H9 (cell line): Measurements from ENCODE around the gene DUT. TPM values are rescaled to one million over a fixed set of nuclear protein-coding genes. Genes with fewer than 3 reads are reported as not detected.

Experiments used
- DNase-seq: peaks from one replicate; pipeline ENCODE4 v3.0.0-alpha.2; 2017
- H2AFZ ChIP-seq: one replicate; pipeline ENCODE4 v1.6.1; 2013; ENCODE audit warnings: mild to moderate bottlenecking, low read length, control low read depth, moderate library complexity
- H2AK5ac ChIP-seq: 2 replicates; pipeline ENCODE4 v1.6.1; 2013; ENCODE audit warnings: low read length, control low read depth, mixed read lengths; ENCODE audit not compliant: insufficient read length
- H2BK120ac ChIP-seq: one replicate; pipeline ENCODE4 v1.6.1; 2013; ENCODE audit warnings: low read depth, mild to moderate bottlenecking, low read length, control low read depth, inconsistent platforms; ENCODE audit not compliant: poor library complexity, severe bottlenecking
- H2BK12ac ChIP-seq: 2 replicates; pipeline ENCODE4 v1.6.1; 2013; ENCODE audit warnings: low read length, control low read depth, mixed read lengths, low read depth; ENCODE audit not compliant: insufficient read length
- H2BK15ac ChIP-seq: 2 replicates; pipeline ENCODE4 v1.6.1; 2013; ENCODE audit warnings: low read depth, low read length, control low read depth
- H2BK20ac ChIP-seq: one replicate; pipeline ENCODE4 v1.6.1; 2013; ENCODE audit warnings: low read depth, mild to moderate bottlenecking, low read length, control low read depth, inconsistent platforms; ENCODE audit not compliant: poor library complexity, severe bottlenecking
- H2BK5ac ChIP-seq: 2 replicates; pipeline ENCODE4 v1.6.1; 2013; ENCODE audit warnings: low read length, control low read depth, mixed read lengths; ENCODE audit not compliant: insufficient read length
- H3K14ac ChIP-seq: 2 replicates; pipeline ENCODE4 v1.6.1; 2013; ENCODE audit warnings: low read length, control low read depth; ENCODE audit not compliant: insufficient read depth
- H3K18ac ChIP-seq: 2 replicates; pipeline ENCODE4 v1.6.1; 2013; ENCODE audit warnings: low read depth, mild to moderate bottlenecking, mixed read lengths, low read length, control low read depth; ENCODE audit not compliant: insufficient read length
- H3K23ac ChIP-seq: 2 replicates; pipeline ENCODE4 v1.6.1; 2013; ENCODE audit warnings: low read length, control low read depth, mixed read lengths, low read depth; ENCODE audit not compliant: insufficient read length
- H3K23me2 ChIP-seq: 2 replicates; pipeline ENCODE4 v1.6.1; 2013; ENCODE audit warnings: low read depth, mild to moderate bottlenecking, mixed read lengths, low read length, control low read depth; ENCODE audit not compliant: insufficient read length, poor library complexity, severe bottlenecking
- H3K27ac ChIP-seq: 2 replicates; pipeline ENCODE4 v1.5.1; 2013; ENCODE audit warnings: low read length, control low read depth, mixed read lengths, low read depth; ENCODE audit not compliant: insufficient read length
- H3K27me3 ChIP-seq: 2 replicates; pipeline ENCODE4 v1.6.1; 2013; ENCODE audit warnings: low read length, control low read depth, inconsistent platforms; ENCODE audit not compliant: insufficient read depth
- H3K4ac ChIP-seq: 2 replicates; pipeline ENCODE4 v1.6.1; 2013; ENCODE audit warnings: low read depth, mild to moderate bottlenecking, control low read depth, inconsistent platforms, low read length, moderate library complexity
- H3K4me1 ChIP-seq: 2 replicates; pipeline ENCODE4 v1.6.1; 2013; ENCODE audit warnings: low read length, control low read depth, inconsistent platforms; ENCODE audit not compliant: insufficient read depth
- H3K4me2 ChIP-seq: 2 replicates; pipeline ENCODE4 v1.6.1; 2013; ENCODE audit warnings: low read length, control low read depth, mixed read lengths; ENCODE audit not compliant: insufficient read length, insufficient read depth
- H3K56ac ChIP-seq: 2 replicates; pipeline ENCODE4 v1.6.1; 2013; ENCODE audit warnings: low read depth, mild to moderate bottlenecking, mixed read lengths, low read length, control low read depth; ENCODE audit not compliant: insufficient read length
- H3K79me1 ChIP-seq: 2 replicates; pipeline ENCODE4 v1.6.1; 2013; ENCODE audit warnings: low read depth, mild to moderate bottlenecking, moderate library complexity, low read length, control low read depth, inconsistent platforms; ENCODE audit not compliant: insufficient read depth, poor library complexity, severe bottlenecking
- H3K79me2 ChIP-seq: 2 replicates; pipeline ENCODE4 v1.6.1; 2013; ENCODE audit warnings: low read length, control low read depth, inconsistent platforms; ENCODE audit not compliant: insufficient read depth
- H3K9ac ChIP-seq: 2 replicates; pipeline ENCODE4 v1.6.1; 2013; ENCODE audit warnings: low read length, control low read depth, mixed read lengths; ENCODE audit not compliant: insufficient read length; ENCODE audit errors: extremely low read depth
- H3K9me3 ChIP-seq: one replicate; pipeline ENCODE4 v1.6.1; 2013; ENCODE audit warnings: low read depth, low read length, inconsistent platforms; ENCODE audit not compliant: control insufficient read depth
- H3T11ph ChIP-seq: one replicate; pipeline ENCODE4 v1.6.1; 2013; ENCODE audit warnings: mild to moderate bottlenecking, low read length, control low read depth, inconsistent platforms
- H4K20me1 ChIP-seq: one replicate; pipeline ENCODE4 v1.6.1; 2013; ENCODE audit not compliant: control insufficient read depth, insufficient read length, insufficient read depth
- H4K5ac ChIP-seq: 2 replicates; pipeline ENCODE4 v1.6.1; 2013; ENCODE audit warnings: low read depth, mild to moderate bottlenecking, mixed read lengths, low read length, control low read depth; ENCODE audit not compliant: insufficient read length
- H4K8ac ChIP-seq: replicated peaks from 2 replicates; pipeline ENCODE4 v1.6.1; 2013; ENCODE audit warnings: low read length, control low read depth, mixed read lengths, low read depth; ENCODE audit not compliant: insufficient read length
- H4K91ac ChIP-seq: 2 replicates; pipeline ENCODE4 v1.6.1; 2013; ENCODE audit warnings: low read depth, mild to moderate bottlenecking, moderate library complexity, mixed read lengths, low read length, control low read depth; ENCODE audit not compliant: insufficient read length
- H3K27ac Mint-ChIP-seq, 3 experiments: 2 replicates in 2 of 3; 3 replicates in 1 of 3; pipeline ENCODE4 v1.8.0; 2020 to 2021; ENCODE audit warnings: mixed read lengths in 3 of 3, mild to moderate bottlenecking in 1 of 3, moderate library complexity in 1 of 3
- H3K27me3 Mint-ChIP-seq: 2 replicates; pipeline ENCODE4 v1.8.0; 2021; ENCODE audit warnings: low read depth, mild to moderate bottlenecking, moderate library complexity, mixed read lengths
- H3K36me3 Mint-ChIP-seq, 3 experiments: 2 replicates in 2 of 3; 3 replicates in 1 of 3; pipeline ENCODE4 v1.8.0; 2020 to 2021; ENCODE audit warnings: low read depth in 3 of 3, mixed read lengths in 3 of 3; ENCODE audit not compliant: insufficient read depth in 1 of 3
- H3K4me1 Mint-ChIP-seq, 2 experiments: 2 replicates each; pipeline ENCODE4 v1.8.0; 2020; ENCODE audit warnings: mixed read lengths in 2 of 2
- H3K4me3 Mint-ChIP-seq, 2 experiments: 2 replicates in 1 of 2; 3 replicates in 1 of 2; pipeline ENCODE4 v1.8.0; 2020 to 2021; ENCODE audit warnings: mild to moderate bottlenecking in 2 of 2, mixed read lengths in 2 of 2, moderate library complexity in 1 of 2
- H3K9me3 Mint-ChIP-seq, 2 experiments: 2 replicates in 1 of 2; 3 replicates in 1 of 2; pipeline ENCODE4 v1.8.0; 2020; ENCODE audit warnings: mild to moderate bottlenecking in 2 of 2, mixed read lengths in 2 of 2, moderate library complexity in 1 of 2
- WGBS: extraction: QIAGEN DNeasy Blood & Tissue Kit; methylation state at CpG from one replicate; pipeline ENCODE4 v1.1.7; 2013; ENCODE audit warnings: missing lambda C conversion rate, low lambda C conversion rate, mixed read lengths; ENCODE audit not compliant: insufficient read length; ENCODE audit errors: extremely low coverage; 5-methylcytosine and 5-hydroxymethylcytosine counted together
- long read RNA-seq: library from polyadenylated mRNA; unstranded; transcript quantifications from one replicate; pipeline ENCODE4 v2.0.0, GENCODE V29; 2020
- total RNA-seq: library from RNA; stranded (reverse); gene quantifications from 2 replicates; pipeline ENCODE4 v1.2.1, GENCODE V29; 2021
- TF ChIP-seq, protein P1 (sequence below): fragments of 200-600 bp; sonication (generic); conservative IDR thresholded peaks from 3 replicates; pipeline ENCODE4 v1.8.0; 2021; ENCODE audit warnings: antibody characterized with exemption, mild to moderate bottlenecking

Gene DUT
- 131 and 137 TPM in 2 replicates for total RNA-seq
- long read RNA-seq, transcript DUT-208 (4 exons, 1,441 nt), result minor isoform, 6 of 415 reads
- long read RNA-seq, transcript DUT-201 (7 exons, 2,147 nt), result minor isoform, 73 of 415 reads
- long read RNA-seq, transcript DUT-202 (6 exons, 1,935 nt), result major isoform, 306 of 415 reads
- long read RNA-seq, transcript DUT-205 (7 exons, 769 nt), result minor isoform, 6 of 415 reads
- long read RNA-seq, partial matches to known transcripts, result 11 of 415 reads
- long read RNA-seq, other reads (novel, unspliced or antisense), result 9 of 415 reads

GRCh38 chr15:48330855-48331795, at the start of gene DUT:
Gene DUT, plus strand, starts transcription at chr15:48331429. Its CDS starts 87 bp downstream, at chr15:48331516.
- Histone ChIP-seq H3K4me2 (peak within 1 kb of the TSS; percentile 95), H3K23me2 (peaks cover 14% of the 10 kb centered on the region), H3K27me3 (no peaks in the 10 kb centered on the region), H2BK120ac (no peak within 1 kb of the TSS), H3K79me2 (no peaks in the 10 kb centered on the region; the same call in 1 of the 2 replicates), H4K5ac (no peak within 1 kb of the TSS), H2BK20ac (no peak within 1 kb of the TSS), H3T11ph (no peak within 1 kb of the TSS), H2BK12ac (no peak within 1 kb of the TSS), H3K23ac (no peak within 1 kb of the TSS), H2AK5ac (no peak within 1 kb of the TSS), H2AFZ (no peak within 1 kb of the TSS), H4K8ac (no peak within 1 kb of the TSS), H3K56ac (no peak within 1 kb of the TSS), H3K4ac (no peak within 1 kb of the TSS; the same call in 1 of the 2 replicates), H3K4me1 (no peaks in the 10 kb centered on the region), H3K14ac (peak within 1 kb of the TSS; percentile 95), H3K9me3 (no peaks in the 10 kb centered on the region), H2BK15ac (no peak within 1 kb of the TSS), H2BK5ac (no peak within 1 kb of the TSS), H4K20me1 (no peaks in the 10 kb centered on the region), H3K9ac (peak within 1 kb of the TSS; percentile 95), H4K91ac (no peak within 1 kb of the TSS), H3K18ac (peak within 1 kb of the TSS; percentile 94), H3K27ac (peak within 1 kb of the TSS; percentile 28), H3K79me1 (no peaks in the 10 kb centered on the region)
- H3K27me3 Mint-ChIP-seq, result no peaks in the 10 kb centered on the region
- peak within 1 kb of the TSS; percentile 95 to 98 (median 98) for H3K27ac Mint-ChIP-seq
- H3K4me1 Mint-ChIP-seq, result peaks cover 23 to 35% of the 10 kb centered on the region in 2 experiments
- TF ChIP-seq, protein P1, sequence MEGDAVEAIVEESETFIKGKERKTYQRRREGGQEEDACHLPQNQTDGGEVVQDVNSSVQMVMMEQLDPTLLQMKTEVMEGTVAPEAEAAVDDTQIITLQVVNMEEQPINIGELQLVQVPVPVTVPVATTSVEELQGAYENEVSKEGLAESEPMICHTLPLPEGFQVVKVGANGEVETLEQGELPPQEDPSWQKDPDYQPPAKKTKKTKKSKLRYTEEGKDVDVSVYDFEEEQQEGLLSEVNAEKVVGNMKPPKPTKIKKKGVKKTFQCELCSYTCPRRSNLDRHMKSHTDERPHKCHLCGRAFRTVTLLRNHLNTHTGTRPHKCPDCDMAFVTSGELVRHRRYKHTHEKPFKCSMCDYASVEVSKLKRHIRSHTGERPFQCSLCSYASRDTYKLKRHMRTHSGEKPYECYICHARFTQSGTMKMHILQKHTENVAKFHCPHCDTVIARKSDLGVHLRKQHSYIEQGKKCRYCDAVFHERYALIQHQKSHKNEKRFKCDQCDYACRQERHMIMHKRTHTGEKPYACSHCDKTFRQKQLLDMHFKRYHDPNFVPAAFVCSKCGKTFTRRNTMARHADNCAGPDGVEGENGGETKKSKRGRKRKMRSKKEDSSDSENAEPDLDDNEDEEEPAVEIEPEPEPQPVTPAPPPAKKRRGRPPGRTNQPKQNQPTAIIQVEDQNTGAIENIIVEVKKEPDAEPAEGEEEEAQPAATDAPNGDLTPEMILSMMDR, result no peak
- H3K4me3 Mint-ChIP-seq, result peak within 1 kb of the TSS; percentile 96 to 98
- no peaks in the 10 kb centered on the region for H3K9me3 Mint-ChIP-seq
- H3K36me3 Mint-ChIP-seq, result peaks cover 9 to 28% (median 17%) of the 10 kb centered on the region in 3 experiments
- no CpG with 5 or more reads among the region's 89 CpGs for WGBS
- DNase-seq, result peak; percentile 75
